ENCODE measurements around the gene IGFBPL1. TPM values are rescaled to one million over a fixed set of nuclear protein-coding genes. Genes with fewer than 3 reads are reported as not detected.
A peak's percentile ranks its signal among the peaks of the same experiment; 100 is the strongest.

The IGFBPL1 gene
- total and polyA plus RNA-seq, 2 of the 13 experiments (the other 11 are each of a cell fraction or from before 2014, with no cell fraction given): 0.24 TPM; not detected in 1

DNA sequence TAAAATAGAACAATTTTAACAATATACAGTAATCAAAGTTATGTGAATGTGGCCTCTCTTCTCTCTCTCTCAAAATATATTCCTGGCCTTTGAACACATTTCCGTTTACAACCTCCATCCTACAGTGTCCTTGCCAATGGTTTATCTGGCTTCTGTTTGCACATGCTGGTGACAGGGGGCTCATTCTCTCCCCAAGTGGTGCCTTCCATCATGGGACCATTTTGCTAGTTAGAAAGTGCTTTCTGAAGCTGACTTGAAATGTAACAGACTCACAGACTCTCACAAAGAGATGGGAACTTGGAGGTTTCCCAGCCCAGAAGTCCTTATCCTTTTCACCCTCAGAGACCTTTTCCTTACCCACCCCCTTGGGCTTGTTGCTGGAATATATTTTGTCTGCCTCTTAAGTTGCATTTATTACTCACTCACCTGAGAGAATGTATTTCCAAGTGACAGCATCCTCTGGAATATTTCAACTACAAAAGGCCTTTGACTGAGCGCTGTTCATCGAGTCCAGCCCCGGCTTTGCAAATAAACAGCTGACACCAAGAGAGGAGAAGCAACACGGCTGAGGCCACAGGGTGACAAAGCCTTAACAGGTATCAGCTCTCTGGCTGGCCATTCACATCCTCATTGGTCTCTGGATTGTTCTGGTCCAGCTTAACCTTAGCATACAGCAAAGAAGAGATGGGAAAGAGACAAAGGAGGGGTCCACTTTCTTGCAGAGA is 49.2 kb downstream of the IGFBPL1 start (continued):
- TF ChIP-seq, protein P1, sequence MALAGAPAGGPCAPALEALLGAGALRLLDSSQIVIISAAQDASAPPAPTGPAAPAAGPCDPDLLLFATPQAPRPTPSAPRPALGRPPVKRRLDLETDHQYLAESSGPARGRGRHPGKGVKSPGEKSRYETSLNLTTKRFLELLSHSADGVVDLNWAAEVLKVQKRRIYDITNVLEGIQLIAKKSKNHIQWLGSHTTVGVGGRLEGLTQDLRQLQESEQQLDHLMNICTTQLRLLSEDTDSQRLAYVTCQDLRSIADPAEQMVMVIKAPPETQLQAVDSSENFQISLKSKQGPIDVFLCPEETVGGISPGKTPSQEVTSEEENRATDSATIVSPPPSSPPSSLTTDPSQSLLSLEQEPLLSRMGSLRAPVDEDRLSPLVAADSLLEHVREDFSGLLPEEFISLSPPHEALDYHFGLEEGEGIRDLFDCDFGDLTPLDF (CRISPR knock-in tag; IDR thresholded peaks at IDR 0.05): no peak
- TF ChIP-seq BCL6 (CRISPR knock-in tag; IDR thresholded peaks at IDR 0.05): no peak
- TF ChIP-seq FOXK1 (CRISPR knock-in tag; IDR thresholded peaks at IDR 0.05; ENCODE audit: borderline replicate concordance, low read depth): peak; percentile 39; the same call in 1 of the 2 replicates
- TF ChIP-seq ZNF816 (CRISPR knock-in tag; IDR thresholded peaks at IDR 0.05; ENCODE audit: borderline replicate concordance): no peak
- TF ChIP-seq HIVEP1 (CRISPR knock-in tag; IDR thresholded peaks at IDR 0.05): no peak
- TF ChIP-seq, protein P2, sequence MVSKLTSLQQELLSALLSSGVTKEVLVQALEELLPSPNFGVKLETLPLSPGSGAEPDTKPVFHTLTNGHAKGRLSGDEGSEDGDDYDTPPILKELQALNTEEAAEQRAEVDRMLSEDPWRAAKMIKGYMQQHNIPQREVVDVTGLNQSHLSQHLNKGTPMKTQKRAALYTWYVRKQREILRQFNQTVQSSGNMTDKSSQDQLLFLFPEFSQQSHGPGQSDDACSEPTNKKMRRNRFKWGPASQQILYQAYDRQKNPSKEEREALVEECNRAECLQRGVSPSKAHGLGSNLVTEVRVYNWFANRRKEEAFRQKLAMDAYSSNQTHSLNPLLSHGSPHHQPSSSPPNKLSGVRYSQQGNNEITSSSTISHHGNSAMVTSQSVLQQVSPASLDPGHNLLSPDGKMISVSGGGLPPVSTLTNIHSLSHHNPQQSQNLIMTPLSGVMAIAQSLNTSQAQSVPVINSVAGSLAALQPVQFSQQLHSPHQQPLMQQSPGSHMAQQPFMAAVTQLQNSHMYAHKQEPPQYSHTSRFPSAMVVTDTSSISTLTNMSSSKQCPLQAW (CRISPR knock-in tag; IDR thresholded peaks at IDR 0.05): peak; percentile 59; the same call in 1 of the 2 replicates
- TF ChIP-seq ZNF350 (CRISPR knock-in tag; IDR thresholded peaks at IDR 0.05; ENCODE audit: borderline replicate concordance, low read depth): no peak
- no peak for TF ChIP-seq ZNF891 (CRISPR knock-in tag; IDR thresholded peaks at IDR 0.05)
- no peak for TF ChIP-seq ZNF605 (CRISPR knock-in tag; IDR thresholded peaks at IDR 0.05)
- TF ChIP-seq AGO2 (optimal IDR thresholded peaks at IDR 0.05; ENCODE audit: low read depth, low read length): no peak
- 0 out of 4 replicates have a peak, but pooled peaks of 1 of the 2 experiments have one; percentile 14 for TF ChIP-seq EP300 (IDR thresholded peaks at IDR 0.05; ENCODE audit: low read depth in 2 of 2, low read length in 2 of 2)
- no peak for TF ChIP-seq EP300 (CRISPR knock-in tag; IDR thresholded peaks at IDR 0.05; ENCODE audit: borderline replicate concordance)
- TF ChIP-seq ARNTL (CRISPR knock-in tag; IDR thresholded peaks at IDR 0.05): no peak
- TF ChIP-seq, protein P3, sequence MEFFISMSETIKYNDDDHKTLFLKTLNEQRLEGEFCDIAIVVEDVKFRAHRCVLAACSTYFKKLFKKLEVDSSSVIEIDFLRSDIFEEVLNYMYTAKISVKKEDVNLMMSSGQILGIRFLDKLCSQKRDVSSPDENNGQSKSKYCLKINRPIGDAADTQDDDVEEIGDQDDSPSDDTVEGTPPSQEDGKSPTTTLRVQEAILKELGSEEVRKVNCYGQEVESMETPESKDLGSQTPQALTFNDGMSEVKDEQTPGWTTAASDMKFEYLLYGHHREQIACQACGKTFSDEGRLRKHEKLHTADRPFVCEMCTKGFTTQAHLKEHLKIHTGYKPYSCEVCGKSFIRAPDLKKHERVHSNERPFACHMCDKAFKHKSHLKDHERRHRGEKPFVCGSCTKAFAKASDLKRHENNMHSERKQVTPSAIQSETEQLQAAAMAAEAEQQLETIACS (CRISPR knock-in tag; IDR thresholded peaks at IDR 0.05): no peak
- TF ChIP-seq GTF3A (CRISPR knock-in tag; conservative IDR thresholded peaks at IDR 0.05): no peak
- TF ChIP-seq PCBP2 (optimal IDR thresholded peaks at IDR 0.05; ENCODE audit: low read depth, low read length, poor library complexity, severe bottlenecking): no peak
- TF ChIP-seq ZBTB8A (CRISPR knock-in tag; IDR thresholded peaks at IDR 0.05; ENCODE audit: borderline replicate concordance, low read depth): no peak
- TF ChIP-seq, protein P4, sequence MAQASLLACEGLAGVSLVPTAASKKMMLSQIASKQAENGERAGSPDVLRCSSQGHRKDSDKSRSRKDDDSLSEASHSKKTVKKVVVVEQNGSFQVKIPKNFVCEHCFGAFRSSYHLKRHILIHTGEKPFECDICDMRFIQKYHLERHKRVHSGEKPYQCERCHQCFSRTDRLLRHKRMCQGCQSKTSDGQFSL (CRISPR knock-in tag; IDR thresholded peaks at IDR 0.05): no peak
- peak; percentile 35; the same call in 1 of the 2 replicates for TF ChIP-seq KAT8 (CRISPR knock-in tag; IDR thresholded peaks at IDR 0.05)
- TF ChIP-seq SRSF1 (optimal IDR thresholded peaks at IDR 0.05; ENCODE audit: low read depth, low read length): no peak
- no peak for TF ChIP-seq ZNF878 (CRISPR knock-in tag; IDR thresholded peaks at IDR 0.05)
- TF ChIP-seq TRAFD1 (CRISPR knock-in tag; IDR thresholded peaks at IDR 0.05; ENCODE audit: borderline replicate concordance): no peak
- TF ChIP-seq LCORL (IDR thresholded peaks at IDR 0.05): no peak
- no peak for TF ChIP-seq LCORL (CRISPR knock-in tag; IDR thresholded peaks at IDR 0.05)
- no peak for TF ChIP-seq ZBTB3 (CRISPR knock-in tag; IDR thresholded peaks at IDR 0.05; ENCODE audit: borderline replicate concordance, low read depth)

Measured in HepG2 (cell line).